ENCODE measurements around the gene PCDHB16. TPM values are rescaled to one million over a fixed set of nuclear protein-coding genes. Genes with fewer than 3 reads are reported as not detected.
"Not testable (repeated sequence)": the region's sequence is repeated elsewhere in the genome, so short reads cannot be mapped to it uniquely, and the experiment has no call there.

The PCDHB16 gene
- total RNA-seq, 2 donors from 2014 or later, result 0.18 to 4.4 TPM

- WGBS, result 57% methylated on average over 3 of the region's 3 CpGs
- no peak for DNase-seq (ENCODE audit: low spot score)
- Histone ChIP-seq H3K4me3 (no peak overlapping the region), H3K36me3 (no peaks in the 10 kb centered on the region), H3K27me3 (replicated peaks; ENCODE audit: insufficient read depth) (no peaks in the 10 kb centered on the region), H3K4me1 (replicated peaks) (no peaks in the 10 kb centered on the region), H3K27ac (no peak overlapping the region), H3K9me3 (no peaks in the 10 kb centered on the region)
- intact Hi-C loops (cut with DNase I), result loop anchor here (10.0 kb wide), 1 partner anchor 368 kb away; no protein-coding TSS in a partner anchor
- TF ChIP-seq, protein P1, sequence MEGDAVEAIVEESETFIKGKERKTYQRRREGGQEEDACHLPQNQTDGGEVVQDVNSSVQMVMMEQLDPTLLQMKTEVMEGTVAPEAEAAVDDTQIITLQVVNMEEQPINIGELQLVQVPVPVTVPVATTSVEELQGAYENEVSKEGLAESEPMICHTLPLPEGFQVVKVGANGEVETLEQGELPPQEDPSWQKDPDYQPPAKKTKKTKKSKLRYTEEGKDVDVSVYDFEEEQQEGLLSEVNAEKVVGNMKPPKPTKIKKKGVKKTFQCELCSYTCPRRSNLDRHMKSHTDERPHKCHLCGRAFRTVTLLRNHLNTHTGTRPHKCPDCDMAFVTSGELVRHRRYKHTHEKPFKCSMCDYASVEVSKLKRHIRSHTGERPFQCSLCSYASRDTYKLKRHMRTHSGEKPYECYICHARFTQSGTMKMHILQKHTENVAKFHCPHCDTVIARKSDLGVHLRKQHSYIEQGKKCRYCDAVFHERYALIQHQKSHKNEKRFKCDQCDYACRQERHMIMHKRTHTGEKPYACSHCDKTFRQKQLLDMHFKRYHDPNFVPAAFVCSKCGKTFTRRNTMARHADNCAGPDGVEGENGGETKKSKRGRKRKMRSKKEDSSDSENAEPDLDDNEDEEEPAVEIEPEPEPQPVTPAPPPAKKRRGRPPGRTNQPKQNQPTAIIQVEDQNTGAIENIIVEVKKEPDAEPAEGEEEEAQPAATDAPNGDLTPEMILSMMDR (IDR thresholded peaks at IDR 0.05), result no peak
- TF ChIP-seq POLR2A (IDR thresholded peaks at IDR 0.05), result no peak
- no peak for TF ChIP-seq POLR2AphosphoS5 (IDR thresholded peaks at IDR 0.05)
Observed at GRCh38 chr5:141196363-141196762, 14.2 kb downstream of the PCDHB16 start.

- H3K27ac ChIP-seq, result no peak within 1 kb of the TSS
- peak within 1 kb of the TSS in 1 of 2 donors; percentile 3 for H3K4me3 ChIP-seq
- no peaks in the 10 kb centered on the region for H3K4me1 ChIP-seq (replicated peaks)
- 40% methylated on average over 21 of the region's 21 CpGs for WGBS
- H3K9me3 ChIP-seq, result no peaks in the 10 kb centered on the region
- intact Hi-C loops (cut with DNase I), result loop anchor here (10.0 kb wide), 1 partner anchor 365 kb away; no protein-coding TSS in a partner anchor
- H3K36me3 ChIP-seq, result no peaks in the 10 kb centered on the region
- DNase-seq (ENCODE audit: low spot score), result no peak
- H3K27me3 ChIP-seq (replicated peaks; ENCODE audit: insufficient read depth), result no peaks in the 10 kb centered on the region
- TF ChIP-seq POLR2AphosphoS5 (IDR thresholded peaks at IDR 0.05) (no peak), POLR2A (IDR thresholded peaks at IDR 0.05) (no peak)
- TF ChIP-seq, protein P1 (IDR thresholded peaks at IDR 0.05), result no peak
Observed at GRCh38 chr5:141199359-141200235, 17.4 kb downstream of the PCDHB16 start, which contains the start of gene PCDHB11. TSS of gene PCDHB11 (plus strand) at chr5:141199627. CDS start at chr5:141199775, 148 bp downstream.

- H3K27me3 ChIP-seq (replicated peaks; ENCODE audit: insufficient read depth); H3K27ac ChIP-seq; intact Hi-C loops (cut with DNase I); H3K4me3 ChIP-seq; H3K36me3 ChIP-seq; DNase-seq (ENCODE audit: low spot score); H3K4me1 ChIP-seq (replicated peaks); H3K9me3 ChIP-seq: not testable (repeated sequence)
- 20% methylated on average over 18 of the region's 38 CpGs for WGBS
Observed at GRCh38 chr5:141201126-141201525, 18.9 kb downstream of the PCDHB16 start.

- H3K27me3 ChIP-seq (replicated peaks; ENCODE audit: insufficient read depth); H3K4me1 ChIP-seq (replicated peaks); H3K4me3 ChIP-seq; H3K36me3 ChIP-seq; H3K9me3 ChIP-seq; DNase-seq (ENCODE audit: low spot score); intact Hi-C loops (cut with DNase I); H3K27ac ChIP-seq: not testable (repeated sequence)
- WGBS, result 30% methylated on average over 18 of the region's 35 CpGs
Observed at GRCh38 chr5:141201646-141202045, 19.5 kb downstream of the PCDHB16 start.

DNA sequence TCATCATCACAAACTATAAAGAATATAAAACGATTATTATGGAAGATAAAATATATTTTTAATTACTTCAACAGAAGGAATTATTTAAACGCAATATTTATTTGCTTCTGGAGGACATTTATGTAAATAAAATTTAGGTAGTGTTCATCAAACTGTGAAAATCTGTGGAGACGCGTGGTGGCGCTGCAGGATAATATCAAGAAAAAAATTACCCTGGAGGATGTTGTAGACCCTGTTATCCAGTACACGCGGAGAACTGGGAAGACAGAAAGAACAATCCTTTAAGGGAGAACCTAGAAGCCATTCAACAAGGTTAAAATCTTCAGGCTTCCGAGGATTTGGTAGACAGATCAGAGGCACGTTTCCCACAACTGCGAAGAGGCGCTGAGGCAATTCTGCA lies 26.3 kb downstream of the PCDHB16 start, which contains the start of gene PCDHB12:
TSS of gene PCDHB12 (plus strand) at position 242 of the 400 bp plus-strand sequence. CDS start 189 bp downstream, outside the sequence.
- no peak within 1 kb of the TSS for H3K4me3 ChIP-seq
- no peaks in the 10 kb centered on the region for H3K9me3 ChIP-seq
- TF ChIP-seq, protein P1 (IDR thresholded peaks at IDR 0.05), result no peak
- TF ChIP-seq POLR2AphosphoS5 (IDR thresholded peaks at IDR 0.05) (no peak), POLR2A (IDR thresholded peaks at IDR 0.05) (no peak)
- WGBS, result 16% methylated on average over 11 of the region's 11 CpGs
- no peaks in the 10 kb centered on the region for H3K4me1 ChIP-seq (replicated peaks)
- H3K36me3 ChIP-seq, result no peaks in the 10 kb centered on the region
- H3K27me3 ChIP-seq (replicated peaks; ENCODE audit: insufficient read depth), result peaks cover 11% of the 10 kb centered on the region
- H3K27ac ChIP-seq, result no peak within 1 kb of the TSS
- intact Hi-C loops (cut with DNase I), result no loop called here
- DNase-seq (ENCODE audit: low spot score), result no peak

GRCh38 chr5:141210281-141210680 lies 28.1 kb downstream of the PCDHB16 start:
- intact Hi-C loops (cut with DNase I); H3K36me3 ChIP-seq; H3K27ac ChIP-seq; H3K9me3 ChIP-seq; H3K4me1 ChIP-seq (replicated peaks); DNase-seq (ENCODE audit: low spot score); H3K4me3 ChIP-seq: not testable (repeated sequence)
- WGBS, result 31% methylated on average over 15 of the region's 39 CpGs
- peaks cover 11% of the 10 kb centered on the region for H3K27me3 ChIP-seq (replicated peaks; ENCODE audit: insufficient read depth)

GRCh38 chr5:141210849-141211248 lies 28.7 kb downstream of the PCDHB16 start:
- WGBS, result 25% methylated on average over 13 of the region's 27 CpGs
- H3K9me3 ChIP-seq; intact Hi-C loops (cut with DNase I); H3K4me1 ChIP-seq (replicated peaks); DNase-seq (ENCODE audit: low spot score); H3K36me3 ChIP-seq; H3K27ac ChIP-seq; H3K4me3 ChIP-seq: not testable (repeated sequence)
- peaks cover 11% of the 10 kb centered on the region for H3K27me3 ChIP-seq (replicated peaks; ENCODE audit: insufficient read depth)
